NCI-H748 treated with DMSO at 0.1 percent for 48 hours (cell line): ENCODE data around the gene SULF2.

ENCODE experiments used
- DNase-seq: peaks from one replicate; lab custom pipeline; 2025; lab: John Stamatoyannopoulos, UW

Gene SULF2

GRCh38 chr20:47648943-47649342, 136.3 kb downstream of the SULF2 start:
- DNase-seq: no peak

- DNase-seq: no peak
Measured at GRCh38 chr20:47647994-47648393, 137.3 kb downstream of the SULF2 start.

GRCh38 chr20:47645632-47646031, 139.6 kb downstream of the SULF2 start:
- no peak for DNase-seq

GRCh38 chr20:47642624-47643023, 142.7 kb downstream of the SULF2 start:
- DNase-seq: no peak

GRCh38 chr20:47642118-47642517, 143.2 kb downstream of the SULF2 start:
- no peak for DNase-seq

GRCh38 chr20:47638851-47639250, 146.4 kb downstream of the SULF2 start:
- DNase-seq: no peak

GRCh38 chr20:47635256-47635655, 150.0 kb downstream of the SULF2 start:
- DNase-seq: no peak

- DNase-seq: no peak
Measured at GRCh38 chr20:47631078-47631477, 154.2 kb downstream of the SULF2 start.

- DNase-seq: no peak
Measured at GRCh38 chr20:47629907-47630306, 155.4 kb downstream of the SULF2 start.

GRCh38 chr20:47627540-47627939, 157.7 kb downstream of the SULF2 start:
- DNase-seq: no peak

GRCh38 chr20:47623206-47623605, 162.1 kb downstream of the SULF2 start:
- no peak for DNase-seq

- DNase-seq: no peak
Measured at GRCh38 chr20:47622118-47622665, 163.1 kb downstream of the SULF2 start.

GRCh38 chr20:47620808-47621805, 164.2 kb downstream of the SULF2 start:
- no peak for DNase-seq

GRCh38 chr20:47618479-47618878, 166.8 kb downstream of the SULF2 start:
- DNase-seq: no peak

- no peak for DNase-seq
Measured at GRCh38 chr20:47614703-47615309, 170.5 kb downstream of the SULF2 start.

GRCh38 chr20:47612670-47613069, 172.6 kb downstream of the SULF2 start:
- DNase-seq: no peak

- DNase-seq: no peak
Measured at GRCh38 chr20:47611785-47612184, 173.5 kb downstream of the SULF2 start.

- no peak for DNase-seq
Measured at GRCh38 chr20:47610945-47611250, 174.4 kb downstream of the SULF2 start.

GRCh38 chr20:47610247-47610944, 174.9 kb downstream of the SULF2 start:
- DNase-seq: no peak

- no peak for DNase-seq
Measured at GRCh38 chr20:47609001-47609400, 176.3 kb downstream of the SULF2 start.
